ENCODE results near the gene NTNG1.

- TF ChIP-seq POLR2A (IDR thresholded peaks at IDR 0.05; ENCODE audit: low read depth, low read length), result no peak
- no peak for TF ChIP-seq TAF1 (IDR thresholded peaks at IDR 0.05; ENCODE audit: borderline replicate concordance, low read depth, low read length)
Observed at GRCh38 chr1:107422901-107423300, 282.1 kb downstream of the NTNG1 start.
